HG03066 (cell line): ENCODE results near the gene FUS.
"Not testable (repeated sequence)": the region's sequence is repeated elsewhere in the genome, so short reads cannot be mapped to it uniquely, and the experiment has no call there.

Source experiments
- ATAC-seq: cut with Tn5 transposase; IDR thresholded peaks from one replicate; pipeline ENCODE4 v1.9.1; 2021; ENCODE audit warnings: low read depth; ENCODE audit not compliant: unreplicated experiment

Gene FUS

DNA sequence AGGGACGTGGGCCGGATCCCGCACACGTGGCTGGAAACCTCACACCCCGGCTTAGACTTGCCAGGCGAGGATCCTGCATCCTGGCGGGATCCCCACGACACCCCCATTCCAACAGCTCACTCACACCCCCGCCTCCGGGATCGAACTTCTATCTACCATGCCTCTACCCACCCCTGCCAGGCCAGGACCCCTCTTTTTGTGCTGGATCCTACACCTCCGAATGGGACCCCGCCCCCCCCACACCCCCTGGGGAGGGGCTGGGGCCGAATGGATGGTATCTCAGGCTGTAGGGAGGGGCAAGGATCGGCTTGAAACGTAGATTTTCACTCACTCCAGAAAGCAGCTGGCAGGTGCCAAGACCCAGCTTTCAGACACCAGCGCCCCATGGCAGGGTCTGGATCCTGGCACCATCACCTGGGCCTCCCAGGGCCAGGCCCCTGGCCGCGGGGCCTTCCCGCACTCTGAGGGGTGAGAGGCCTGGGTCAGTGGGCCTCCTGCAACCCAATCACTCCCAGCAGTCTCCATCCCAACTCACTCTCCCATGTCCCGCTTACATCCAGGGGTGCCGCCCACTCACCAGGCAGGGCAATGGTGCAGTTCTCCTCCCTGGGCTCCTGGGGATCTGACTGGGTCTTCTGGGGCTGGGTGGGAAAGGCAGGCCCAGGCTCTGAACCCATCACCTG is 36.8 kb upstream of the FUS start:
- ATAC-seq: no peak

- ATAC-seq: no peak
These were observed 36.2 kb upstream of the FUS start for GRCh38 chr16:31143694-31144148.

GRCh38 chr16:31144418-31144817 is 35.5 kb upstream of the FUS start:
- not testable (repeated sequence) for ATAC-seq

- ATAC-seq: no peak
These were observed 34.4 kb upstream of the FUS start for GRCh38 chr16:31145398-31145990.

DNA sequence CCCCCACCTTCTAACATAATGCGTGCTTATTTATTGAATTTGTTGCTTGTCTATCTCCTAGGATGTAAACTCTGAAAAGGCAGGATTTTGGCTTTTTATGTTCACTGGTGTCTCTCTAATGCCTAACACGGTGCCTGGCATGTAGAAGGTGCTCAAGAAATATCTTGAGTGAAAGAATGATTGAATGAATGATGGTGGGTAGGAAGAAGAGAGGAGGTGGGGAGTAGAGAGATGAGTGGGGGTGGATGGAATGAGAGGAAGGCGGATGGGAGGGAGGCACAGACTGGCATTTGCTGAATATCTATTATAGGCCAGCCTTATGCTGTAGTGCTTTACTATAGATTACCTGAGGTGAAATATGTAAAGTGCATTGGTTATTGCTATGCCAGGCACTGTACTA is 32.4 kb upstream of the FUS start:
- no peak for ATAC-seq

- no peak for ATAC-seq
These were observed 31.6 kb upstream of the FUS start for GRCh38 chr16:31148281-31148728.

GRCh38 chr16:31148896-31149295 is 31.0 kb upstream of the FUS start:
- no peak for ATAC-seq

- no peak for ATAC-seq
These were observed 30.6 kb upstream of the FUS start for GRCh38 chr16:31149332-31149731.

- ATAC-seq: no peak
These were observed 29.7 kb upstream of the FUS start, which contains the start of gene PRSS36 for GRCh38 chr16:31149894-31150890. Gene PRSS36, minus strand, starts transcription at chr16:31150066. Its CDS starts 31 bp downstream, at chr16:31150035.

GRCh38 chr16:31150976-31151375 is 29.0 kb upstream of the FUS start:
- not testable (repeated sequence) for ATAC-seq

DNA sequence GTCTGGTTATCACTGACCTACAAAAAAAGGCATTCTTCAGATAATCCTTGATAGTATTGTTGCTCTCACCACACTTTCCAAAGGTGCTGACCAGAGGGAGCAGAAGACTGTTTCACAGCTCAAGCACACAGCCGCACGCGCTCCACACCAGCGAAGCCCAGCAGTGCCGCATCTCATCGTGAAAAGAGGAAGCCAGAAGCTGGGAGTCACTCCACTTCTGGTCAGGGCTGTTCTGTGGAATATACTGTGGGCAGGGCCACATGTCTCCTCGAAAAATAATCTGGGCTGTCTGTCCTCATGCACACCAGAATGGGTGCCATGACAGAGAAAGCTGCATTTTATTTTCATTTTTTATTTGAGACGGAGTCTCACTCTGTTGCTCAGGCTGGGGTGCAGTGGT is 22.8 kb upstream of the FUS start:
- ATAC-seq: no peak

- ATAC-seq: no peak
These were observed 12.6 kb upstream of the FUS start for GRCh38 chr16:31167315-31167714.

GRCh38 chr16:31168848-31169247 is 11.1 kb upstream of the FUS start:
- ATAC-seq: no peak

DNA sequence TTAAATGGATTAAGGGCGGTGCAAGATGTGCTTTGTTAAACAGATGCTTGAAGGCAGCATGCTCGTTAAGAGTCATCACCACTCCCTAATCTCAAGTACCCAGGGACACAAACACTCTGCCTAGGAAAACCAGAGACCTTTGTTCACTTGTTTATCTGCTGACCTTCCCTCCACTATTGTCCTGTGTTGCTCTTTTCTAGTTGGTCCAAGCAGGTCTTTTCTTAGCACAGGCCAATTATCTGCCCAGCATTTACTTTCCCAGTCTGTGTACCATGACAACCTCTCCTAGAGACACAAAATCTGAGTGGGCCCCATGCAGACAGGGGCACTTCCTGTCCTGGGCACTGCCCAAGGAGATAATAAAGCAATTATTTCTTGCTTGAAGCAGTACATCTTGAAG is 9.9 kb upstream of the FUS start:
- not testable (repeated sequence) for ATAC-seq

DNA sequence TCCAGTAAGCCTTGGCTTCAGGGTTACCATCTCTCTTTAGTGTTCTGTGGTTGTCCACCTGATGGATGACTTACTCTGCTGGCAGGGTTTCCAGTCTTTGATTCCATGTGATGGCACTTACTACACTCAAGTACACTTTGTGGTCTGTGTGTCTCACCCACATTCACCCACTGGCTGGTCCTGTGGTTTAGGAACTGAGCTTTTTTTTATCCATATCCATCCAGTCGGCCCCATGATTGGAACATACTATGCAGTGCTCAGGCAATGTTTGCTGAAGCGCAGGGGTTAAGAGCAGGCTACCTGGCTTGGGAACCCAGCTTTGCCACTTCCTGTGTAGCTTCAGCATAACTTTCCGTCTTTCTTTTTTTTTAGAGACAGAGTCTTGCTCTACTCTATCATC is 2.8 kb upstream of the FUS start:
- ATAC-seq: no peak

- peak; percentile 1 for ATAC-seq
These were observed 656 bp upstream of the FUS start for GRCh38 chr16:31179219-31179746.

DNA sequence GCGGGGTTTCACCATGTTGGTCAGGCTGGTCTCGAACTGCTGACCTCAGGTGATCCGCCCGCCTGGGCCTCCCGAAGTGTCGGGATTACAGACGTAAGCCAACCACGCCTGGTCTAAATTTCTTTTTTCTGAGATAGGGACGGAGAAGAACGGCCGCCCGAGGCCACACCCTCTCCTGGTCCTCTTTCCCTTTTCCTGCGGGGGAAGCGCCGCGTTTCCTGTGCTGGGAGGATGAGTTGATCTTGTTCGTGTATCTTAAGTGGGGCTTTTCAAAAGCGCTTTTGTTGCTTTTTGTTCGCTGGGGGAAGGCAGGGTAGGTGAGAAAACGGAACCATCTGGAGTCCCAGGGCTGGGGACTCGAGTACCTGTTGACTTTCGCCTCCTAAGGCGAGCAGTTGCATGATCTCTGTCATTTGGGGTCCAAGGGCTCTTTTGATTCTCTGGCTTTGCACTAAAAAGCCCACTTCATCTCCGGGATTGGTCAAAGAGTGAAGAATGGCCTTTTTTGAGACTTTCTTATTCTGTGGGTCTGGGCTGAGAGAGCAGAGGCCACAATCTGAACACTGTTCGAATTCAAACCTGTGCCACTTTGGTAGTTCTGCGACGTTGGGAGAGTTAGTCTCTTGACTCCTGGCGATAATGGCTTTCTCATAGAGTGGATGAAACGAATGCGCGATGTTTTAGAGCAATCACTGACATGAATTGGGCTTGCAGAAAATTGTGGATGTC is 1.3 kb downstream of the FUS start:
- no peak for ATAC-seq

GRCh38 chr16:31182391-31182790 is 2.5 kb downstream of the FUS start:
- no peak for ATAC-seq

- ATAC-seq: no peak
These were observed 3.8 kb downstream of the FUS start for GRCh38 chr16:31183432-31184428.
